AG09319 (cell line): ENCODE data around the gene TACC3.

Experiments used
- DNase-seq: peaks from one replicate; pipeline ENCODE4 v3.0.0-alpha.2; 2010; ENCODE audit warnings: low read depth; ENCODE audit errors: extremely low read depth
- CTCF ChIP-seq: IDR thresholded peaks from 2 replicates; pipeline ENCODE4 v1.5.1; 2011; ENCODE audit warnings: low read depth, mild to moderate bottlenecking, inconsistent platforms, low read length, moderate library complexity

TACC3 gene

GRCh38 chr4:1706358-1706757 is 15.0 kb upstream of the TACC3 start:
- DNase-seq = no peak

GRCh38 chr4:1708581-1708980 is 12.7 kb upstream of the TACC3 start:
- TF ChIP-seq CTCF = no peak
- no peak for DNase-seq

More at GRCh38 chr4:1706358-1706757, 15.0 kb upstream of the TACC3 start:
- TF ChIP-seq CTCF = no peak

- no peak for TF ChIP-seq CTCF
- DNase-seq = no peak
Observed at GRCh38 chr4:1711055-1711570, 10.2 kb upstream of the TACC3 start.

GRCh38 chr4:1711571-1712215 is 9.6 kb upstream of the TACC3 start:
- TF ChIP-seq CTCF = no peak
- DNase-seq = no peak

- peak; percentile 78 for DNase-seq
Observed at GRCh38 chr4:1712216-1713002, 8.9 kb upstream of the TACC3 start, which contains the start of gene SLBP. SLBP (minus strand) TSS chr4:1712319; CDS start chr4:1712188, 131 bp downstream.

GRCh38 chr4:1713003-1713851 is 8.1 kb upstream of the TACC3 start:
- TF ChIP-seq CTCF = no peak
- no peak for DNase-seq

More at GRCh38 chr4:1712216-1713002, 8.9 kb upstream of the TACC3 start, which contains the start of gene SLBP:
- no peak for TF ChIP-seq CTCF
